A549 (cell line): ENCODE data around the gene RIN3.

Source experiments
- EP300 ChIP-seq, 2 experiments: fragments of >200 bp; sonication (Bioruptor Twin); formaldehyde crosslinking; IDR thresholded peaks; 2 replicates in 1 of 2; 3 replicates in 1 of 2; pipeline ENCODE4 v1.6.1; 2016 to 2017
- USF2 ChIP-seq: fragments of 450-650 bp; IDR thresholded peaks from 2 replicates; pipeline ENCODE4 v1.6.1; 2014; ENCODE audit warnings: antibody characterized with exemption

- TF ChIP-seq USF2 (no peak), EP300 (IDR thresholded peaks at IDR 0.05) (no peak)
Measured at GRCh38 chr14:92544051-92544720, 30.6 kb downstream of the RIN3 start.
